GM18867 (cell line): ENCODE results near the gene ST8SIA2.
"Not testable (repeated sequence)": the region's sequence is repeated elsewhere in the genome, so short reads cannot be mapped to it uniquely, and the experiment has no call there.

Experiments
- ATAC-seq: cut with Tn5 transposase; IDR thresholded peaks from one replicate; pipeline ENCODE4 v1.9.1; 2021; ENCODE audit warnings: mild to moderate bottlenecking, moderate library complexity; ENCODE audit not compliant: unreplicated experiment

Gene ST8SIA2

DNA sequence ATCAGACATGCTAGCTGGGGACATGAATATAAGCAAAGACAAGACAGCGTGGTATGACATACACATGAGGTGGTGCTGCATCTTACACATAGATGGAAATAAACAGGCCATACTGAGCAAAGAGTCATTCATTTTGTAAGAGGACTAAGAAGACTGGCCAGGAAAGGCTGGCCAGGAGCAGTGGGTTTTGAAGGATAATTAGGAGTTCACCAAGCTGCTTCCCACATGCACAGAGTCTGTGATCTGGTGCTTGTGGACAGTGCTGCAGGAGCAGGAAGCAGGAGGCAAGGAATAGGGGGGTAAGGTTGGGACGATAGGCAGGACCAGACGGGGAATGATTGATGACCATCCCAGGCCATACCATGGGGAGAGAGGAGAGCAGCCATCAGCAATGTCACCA lies 41.5 kb downstream of the ST8SIA2 start:
- no peak for ATAC-seq

DNA sequence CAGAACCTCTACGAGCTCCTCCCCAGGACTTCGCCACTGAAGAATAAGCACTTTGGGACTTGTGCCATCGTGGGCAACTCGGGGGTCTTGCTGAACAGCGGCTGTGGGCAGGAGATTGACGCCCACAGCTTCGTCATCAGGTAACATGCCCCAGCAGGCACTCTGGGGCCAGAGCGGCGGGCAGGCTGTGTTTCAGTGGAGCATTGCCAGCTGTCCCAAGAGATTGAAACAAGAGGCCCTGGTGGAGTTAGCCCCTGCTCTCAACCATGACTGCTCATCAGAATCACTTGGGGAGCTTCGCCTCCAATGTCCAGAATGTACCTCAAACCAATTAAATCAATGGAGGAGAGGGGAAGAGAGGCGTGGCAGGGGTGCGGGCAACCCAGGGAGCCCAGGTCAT lies 44.8 kb downstream of the ST8SIA2 start:
- ATAC-seq = no peak

DNA sequence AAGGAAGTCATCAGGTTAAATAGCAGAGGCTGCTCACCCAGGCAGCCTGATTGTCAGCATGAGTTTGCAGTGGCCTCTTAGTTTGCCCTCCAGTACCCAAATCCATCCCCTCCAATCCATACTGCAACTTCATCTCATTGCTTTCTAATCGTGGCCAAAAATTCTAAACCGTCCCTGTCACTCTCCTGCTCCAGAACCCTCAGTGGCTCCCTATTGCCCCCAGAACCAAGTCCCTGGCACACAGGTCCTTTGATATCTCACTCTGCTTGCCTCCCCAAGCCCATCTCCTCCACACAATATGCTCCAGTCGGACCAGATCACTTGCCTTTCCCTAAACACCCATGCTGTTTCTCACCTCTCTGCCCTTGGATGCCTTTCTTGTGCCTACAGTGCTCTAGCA lies 49.7 kb downstream of the ST8SIA2 start:
- ATAC-seq = no peak

DNA sequence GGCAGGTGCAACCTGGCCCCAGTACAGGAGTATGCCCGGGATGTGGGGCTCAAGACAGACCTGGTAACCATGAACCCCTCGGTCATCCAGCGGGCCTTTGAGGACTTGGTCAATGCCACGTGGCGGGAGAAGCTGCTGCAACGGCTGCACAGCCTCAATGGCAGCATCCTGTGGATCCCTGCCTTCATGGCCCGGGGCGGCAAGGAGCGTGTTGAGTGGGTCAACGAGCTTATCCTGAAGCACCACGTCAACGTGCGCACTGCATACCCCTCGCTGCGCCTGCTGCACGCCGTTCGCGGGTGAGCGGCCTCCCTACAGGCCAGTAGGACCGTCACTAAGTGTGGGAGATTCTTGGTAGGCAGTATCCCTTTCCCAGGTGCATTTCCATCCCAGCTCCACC lies 51.0 kb downstream of the ST8SIA2 start:
- ATAC-seq = no peak

DNA sequence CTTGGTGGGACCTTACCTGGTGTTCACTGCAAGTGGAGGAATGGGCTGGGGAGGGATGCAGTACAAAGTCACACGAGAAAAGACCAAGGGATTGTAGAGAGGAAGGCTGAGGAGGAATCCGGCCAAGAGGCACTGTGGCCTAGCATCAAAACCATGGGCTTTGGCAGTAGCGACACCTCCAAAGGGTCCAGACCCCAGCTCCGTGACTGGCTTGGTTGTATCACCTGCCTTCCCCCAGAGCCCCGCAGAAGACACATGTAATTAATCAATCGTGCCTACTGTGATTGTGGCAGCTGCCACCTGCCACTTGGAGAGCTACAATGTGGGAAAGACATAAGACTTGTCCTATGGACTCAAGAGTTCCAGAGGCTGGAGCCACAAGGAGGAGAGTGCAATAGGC lies 54.7 kb downstream of the ST8SIA2 start:
- ATAC-seq = no peak

DNA sequence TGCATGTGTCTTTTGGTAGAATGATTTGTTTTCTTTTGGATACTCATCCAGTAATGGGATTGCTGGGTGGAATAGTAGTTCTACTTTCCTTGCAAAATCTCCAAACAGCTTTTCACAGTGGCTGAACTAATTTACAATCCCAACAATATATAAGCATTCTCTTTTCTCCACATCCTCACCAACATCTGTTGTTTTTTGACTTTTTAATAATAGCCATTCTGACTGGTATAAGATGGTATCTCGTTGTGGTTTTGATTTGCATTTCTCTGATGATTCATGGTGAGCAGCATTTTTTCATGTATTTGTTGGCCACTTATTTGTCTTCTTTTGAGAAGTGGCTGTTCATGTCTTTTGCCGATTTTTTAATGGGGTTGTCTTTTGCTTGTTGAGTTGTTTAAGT lies 55.8 kb downstream of the ST8SIA2 start:
- ATAC-seq = no peak

DNA sequence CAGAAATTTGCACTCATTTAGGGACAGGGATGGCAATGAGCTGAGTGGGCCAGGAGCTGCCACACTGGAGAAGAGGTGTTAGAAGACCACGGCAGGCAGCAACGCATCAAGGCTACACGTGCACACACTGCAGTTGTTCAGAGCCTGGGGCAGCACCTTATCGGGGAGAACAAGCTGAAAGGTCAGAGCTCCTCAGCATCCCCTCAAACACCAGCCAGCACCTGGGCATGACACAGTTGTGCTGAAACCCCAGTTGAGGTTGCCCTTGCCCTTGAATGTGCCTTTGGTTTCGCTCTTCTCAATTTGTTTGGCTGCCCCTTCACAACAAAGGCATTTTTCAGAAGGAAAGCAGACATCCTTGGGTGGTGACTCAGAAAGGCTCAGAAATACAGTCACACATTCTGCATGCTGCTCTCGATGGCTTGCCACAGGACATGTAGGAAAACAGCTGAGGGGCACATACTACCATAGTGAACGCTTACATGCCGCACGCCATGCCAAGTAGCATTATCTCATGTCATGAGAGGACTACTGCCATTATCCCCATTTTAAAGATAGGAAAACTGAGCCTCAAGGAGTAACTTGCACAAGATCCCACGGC lies 57.6 kb downstream of the ST8SIA2 start:
- ATAC-seq = no peak

DNA sequence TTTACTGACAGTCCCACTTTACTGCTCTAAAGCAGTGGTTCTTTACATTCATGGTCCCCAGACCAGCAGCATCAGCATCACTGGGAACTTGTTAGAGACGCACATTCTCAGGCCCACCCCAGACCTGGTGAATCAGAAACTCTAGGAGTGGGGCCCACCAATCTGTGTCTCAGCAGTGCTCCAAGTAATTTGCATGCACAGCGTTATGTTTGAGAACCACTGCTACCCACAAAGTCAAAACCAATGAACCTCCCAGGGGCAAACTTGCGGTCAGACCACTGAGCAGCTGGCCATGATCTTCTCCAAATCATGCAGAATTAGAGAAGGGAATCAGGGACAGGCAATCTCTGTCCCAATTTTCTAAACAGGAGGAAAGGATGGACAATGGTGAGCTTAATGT lies 58.5 kb downstream of the ST8SIA2 start:
- no peak for ATAC-seq

DNA sequence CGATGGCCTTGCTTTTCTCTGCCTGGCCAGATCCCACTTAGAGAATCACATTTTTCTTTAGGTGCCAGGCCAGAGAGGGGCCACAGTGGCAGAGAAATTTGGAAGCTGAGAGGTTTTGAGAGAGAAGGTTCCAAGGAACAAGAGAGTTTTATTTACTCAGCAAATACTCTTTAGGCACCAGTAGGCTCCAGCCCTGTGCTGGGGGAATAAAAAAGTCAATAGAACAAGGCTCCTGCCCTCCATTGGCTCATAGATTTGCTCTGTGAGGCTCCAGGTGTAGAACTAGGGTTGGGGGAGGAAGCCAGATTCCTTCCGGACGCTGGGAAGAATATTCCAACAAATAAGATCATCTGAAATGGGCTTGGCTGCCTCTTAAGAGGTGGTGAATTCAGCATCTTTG lies 59.9 kb downstream of the ST8SIA2 start:
- no peak for ATAC-seq

DNA sequence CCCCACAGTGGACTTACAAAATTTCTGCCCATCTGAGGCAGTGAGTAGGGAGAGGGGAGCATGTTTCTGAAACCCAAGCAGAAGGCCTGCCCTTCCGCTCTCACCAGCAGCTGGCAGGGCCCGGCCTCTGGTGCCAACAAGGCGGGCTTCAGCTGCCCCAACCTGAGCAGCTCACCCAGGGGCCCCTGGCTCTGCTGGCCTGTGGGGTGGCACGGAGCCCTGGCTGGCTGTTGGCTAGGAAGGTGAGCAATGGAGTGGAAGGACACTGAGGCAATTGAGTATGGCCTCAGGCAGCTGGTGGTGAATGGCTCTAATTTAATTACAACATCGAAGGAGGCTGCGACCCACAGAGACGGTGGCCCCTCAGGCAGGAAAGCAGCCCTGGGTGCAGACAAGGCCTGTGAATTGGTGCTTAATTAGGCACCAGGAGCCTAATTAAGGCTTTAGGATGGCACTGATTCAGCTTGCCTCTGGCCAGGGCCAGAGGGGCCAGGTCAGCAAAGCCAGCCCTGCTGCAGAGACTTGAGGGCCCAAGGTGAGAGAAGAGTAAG lies 60.9 kb downstream of the ST8SIA2 start:
- ATAC-seq = no peak

DNA sequence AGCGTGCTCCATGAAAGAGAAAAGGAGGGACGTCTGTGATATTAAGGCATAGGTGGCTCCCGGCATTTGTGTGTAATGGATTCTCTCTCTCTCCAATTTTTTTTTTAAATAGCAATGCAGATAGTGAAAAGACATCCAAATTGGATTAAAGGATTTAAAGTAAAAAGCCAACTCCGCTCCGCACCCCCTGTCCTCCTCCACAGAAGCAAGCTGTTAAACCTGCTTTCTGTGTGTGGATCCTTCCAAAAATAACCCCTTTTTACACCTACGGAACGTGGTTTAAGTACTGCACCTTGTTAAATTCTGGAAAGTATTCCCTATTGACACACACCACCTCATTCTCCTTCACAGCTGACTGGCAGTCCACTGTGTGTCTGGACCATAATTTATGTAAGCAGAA lies 61.6 kb downstream of the ST8SIA2 start:
- no peak for ATAC-seq

DNA sequence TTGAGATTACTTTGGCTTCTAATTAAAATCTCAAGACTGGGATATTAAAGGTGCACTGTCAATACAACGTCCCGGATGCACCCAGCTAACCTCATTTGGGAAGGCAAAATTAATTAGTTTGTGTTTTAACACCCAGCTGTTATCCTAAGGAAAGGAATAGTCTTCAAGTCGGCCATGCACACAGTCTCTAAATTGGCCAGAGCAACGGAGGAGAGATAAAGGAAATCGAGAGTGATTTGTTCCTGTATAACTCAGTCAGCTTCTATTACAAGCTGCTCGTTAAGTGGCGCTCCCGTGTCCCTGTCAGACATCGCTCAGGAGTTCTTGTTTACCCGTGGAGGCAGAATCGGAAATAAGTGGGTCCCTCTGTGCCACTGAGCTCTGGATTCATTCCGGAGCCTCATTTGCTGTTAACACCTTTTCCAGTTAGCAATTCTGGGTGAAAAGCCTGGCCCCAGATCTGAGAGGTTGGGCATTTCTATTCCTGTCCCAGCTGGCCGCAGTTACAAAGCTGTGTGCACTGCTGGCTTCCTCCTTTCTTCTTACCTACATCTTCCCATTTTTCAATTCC lies 63.9 kb downstream of the ST8SIA2 start:
- no peak for ATAC-seq

DNA sequence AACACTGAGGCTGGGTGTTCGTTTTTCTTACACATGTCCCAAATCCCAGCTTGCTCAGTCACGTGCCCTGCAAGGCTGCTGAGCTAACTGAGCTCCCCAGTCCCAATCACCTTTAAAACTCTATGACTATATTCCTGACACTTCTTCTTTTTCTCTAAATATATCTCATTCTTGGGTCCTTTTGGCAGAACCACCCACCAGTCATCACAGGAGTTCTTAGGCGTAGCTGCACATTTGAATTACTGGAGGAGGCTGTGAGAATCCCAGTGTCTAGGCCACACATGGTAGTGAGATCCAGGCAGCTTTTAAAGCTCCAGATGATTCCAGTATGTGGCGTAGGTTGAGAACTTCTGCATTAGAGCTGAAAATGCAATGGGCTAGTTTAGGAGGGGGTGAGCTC lies 66.3 kb downstream of the ST8SIA2 start:
- no peak for ATAC-seq

DNA sequence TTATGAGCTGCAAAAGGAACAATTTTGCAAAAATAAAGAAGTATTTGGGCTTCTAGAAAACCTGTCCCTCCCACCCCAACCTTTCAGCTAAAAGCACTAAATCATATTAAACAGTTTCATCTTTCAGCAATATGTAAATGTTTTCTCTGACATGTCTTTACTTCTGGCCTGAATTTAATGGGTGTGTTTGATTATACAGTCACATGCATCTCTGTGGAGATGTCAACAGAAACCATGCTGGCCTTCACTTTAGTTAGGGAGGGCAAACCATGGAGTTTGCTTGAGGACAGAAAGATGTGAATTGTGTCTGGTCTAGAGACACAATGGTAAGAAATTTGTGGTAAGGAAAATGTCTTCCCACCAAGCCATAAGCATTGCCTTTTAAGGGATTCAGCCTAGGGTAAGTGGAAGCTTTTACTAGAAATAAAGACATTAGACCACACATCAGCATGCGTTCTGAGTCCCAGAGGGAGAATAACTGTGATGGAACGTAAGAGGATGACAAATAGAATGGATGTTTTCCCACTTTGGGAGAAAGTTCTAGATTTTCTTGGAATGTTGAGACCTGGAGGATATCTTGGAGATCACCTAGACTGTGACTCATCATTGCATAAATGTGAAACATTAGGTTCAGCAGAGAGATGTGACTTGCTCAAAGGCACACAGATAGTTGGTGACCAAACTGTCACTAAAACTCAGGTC lies 68.9 kb downstream of the ST8SIA2 start:
- no peak for ATAC-seq

DNA sequence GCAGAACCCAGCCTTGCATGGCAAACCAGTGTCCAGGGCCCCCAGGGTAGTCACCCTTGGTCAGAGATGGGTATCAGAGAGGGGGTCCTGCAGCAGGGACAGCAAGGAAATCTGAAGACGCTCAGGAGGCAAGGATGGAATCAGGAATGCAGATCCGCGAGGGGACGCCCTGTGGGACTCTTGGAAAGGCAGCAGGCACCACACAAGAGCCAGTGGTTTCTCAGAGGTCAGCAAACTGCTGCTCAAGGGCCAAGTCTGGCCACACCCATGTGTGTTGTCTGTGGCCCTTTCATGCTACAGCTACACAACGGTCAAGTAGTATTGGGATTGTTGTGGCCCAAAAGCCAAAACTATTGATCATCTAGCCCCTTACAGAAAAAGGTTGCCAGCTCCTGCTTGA lies 69.7 kb downstream of the ST8SIA2 start:
- no peak for ATAC-seq

DNA sequence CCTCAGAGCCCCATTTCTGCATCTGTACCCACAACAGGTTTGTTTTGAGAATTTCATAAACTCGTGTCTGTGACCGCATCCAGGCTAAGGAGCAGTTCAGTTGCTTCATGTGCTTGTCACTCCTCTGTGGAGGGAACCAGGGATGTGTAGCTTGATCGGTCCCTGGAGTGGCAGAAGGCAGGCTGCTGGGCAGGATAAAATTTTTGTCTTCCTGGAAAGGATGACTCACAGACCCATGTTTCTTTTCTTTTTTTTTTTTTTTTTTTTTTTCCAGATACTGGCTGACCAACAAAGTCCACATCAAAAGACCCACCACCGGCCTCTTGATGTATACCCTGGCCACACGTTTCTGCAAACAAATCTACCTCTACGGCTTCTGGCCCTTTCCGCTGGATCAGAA lies 70.1 kb downstream of the ST8SIA2 start:
- no peak for ATAC-seq

DNA sequence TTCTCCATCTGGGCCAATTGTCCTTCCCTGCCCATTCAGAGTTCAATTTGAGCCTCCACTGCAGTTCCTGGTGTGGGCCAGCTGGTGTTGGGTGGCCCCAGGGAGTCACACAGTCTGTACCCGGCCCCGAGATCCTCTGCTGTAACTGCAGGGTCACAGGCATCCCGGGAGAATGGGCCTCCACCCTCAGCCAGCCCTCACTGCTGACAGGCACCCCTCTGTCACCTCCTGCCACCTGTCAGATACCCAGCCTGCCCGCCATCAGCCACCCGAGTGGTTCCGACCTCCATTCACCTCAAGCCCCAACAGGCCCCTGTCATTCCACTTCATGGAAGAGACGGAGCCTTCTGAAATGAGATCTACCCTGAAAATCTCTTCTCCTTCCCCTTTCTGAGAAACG lies 73.2 kb downstream of the ST8SIA2 start:
- no peak for ATAC-seq

DNA sequence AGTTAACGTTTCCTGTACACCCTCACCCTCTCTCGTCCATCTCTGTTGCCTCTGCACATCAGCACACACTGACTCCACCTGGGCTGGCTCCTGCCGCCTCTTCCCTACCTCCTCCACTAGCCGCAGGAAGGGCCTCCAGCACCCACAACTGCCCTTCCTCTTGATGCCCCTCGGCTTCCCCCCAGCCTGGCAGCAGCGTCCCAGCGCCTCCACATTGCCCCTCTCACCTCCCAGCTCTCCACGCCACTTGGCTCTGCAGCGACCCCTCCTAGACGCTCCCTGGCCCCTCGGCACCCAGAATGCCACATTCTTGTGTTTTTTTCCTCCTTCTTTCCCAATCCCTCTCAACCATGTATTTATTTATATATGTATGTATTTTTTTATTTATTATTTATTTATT lies 73.6 kb downstream of the ST8SIA2 start:
- no peak for ATAC-seq

DNA sequence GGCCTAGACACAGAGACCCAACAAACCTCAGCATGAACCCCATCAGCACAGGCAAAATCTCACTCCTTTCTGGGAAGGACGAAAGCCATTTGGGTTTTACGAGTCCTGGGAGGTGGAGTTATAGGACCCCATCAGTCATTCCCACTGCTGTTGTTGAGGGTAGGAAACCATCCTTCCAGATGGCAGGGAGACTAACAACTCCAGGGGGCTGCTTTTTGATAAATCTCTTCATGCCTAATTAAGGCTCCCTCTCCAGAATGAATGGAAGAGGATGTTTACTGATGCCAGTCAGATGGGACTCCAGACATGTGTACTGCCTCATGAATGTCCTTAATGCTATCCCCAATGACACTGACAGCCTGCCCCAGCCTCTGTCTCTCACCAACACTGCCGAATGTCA lies 75.3 kb downstream of the ST8SIA2 start:
- ATAC-seq = no peak

DNA sequence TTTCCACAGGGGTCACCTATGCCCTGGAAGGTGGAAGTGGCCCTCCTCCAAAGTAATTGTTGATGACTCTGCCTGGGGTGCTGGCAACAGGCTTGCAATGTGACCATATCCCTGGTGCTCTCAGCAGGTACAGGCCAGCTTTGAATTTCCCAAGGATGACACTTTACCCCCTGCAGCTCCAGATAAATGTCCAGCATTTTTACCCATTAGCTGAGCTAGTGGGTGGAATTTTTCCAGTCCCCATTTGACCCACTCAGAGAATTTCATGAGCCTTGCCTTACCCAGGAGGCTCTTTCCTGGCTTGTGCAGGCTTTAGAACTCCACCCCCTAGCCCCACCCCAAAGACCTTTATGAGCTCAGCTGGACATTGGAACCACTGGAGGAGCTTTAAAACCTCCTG lies 77.6 kb downstream of the ST8SIA2 start:
- ATAC-seq = no peak

DNA sequence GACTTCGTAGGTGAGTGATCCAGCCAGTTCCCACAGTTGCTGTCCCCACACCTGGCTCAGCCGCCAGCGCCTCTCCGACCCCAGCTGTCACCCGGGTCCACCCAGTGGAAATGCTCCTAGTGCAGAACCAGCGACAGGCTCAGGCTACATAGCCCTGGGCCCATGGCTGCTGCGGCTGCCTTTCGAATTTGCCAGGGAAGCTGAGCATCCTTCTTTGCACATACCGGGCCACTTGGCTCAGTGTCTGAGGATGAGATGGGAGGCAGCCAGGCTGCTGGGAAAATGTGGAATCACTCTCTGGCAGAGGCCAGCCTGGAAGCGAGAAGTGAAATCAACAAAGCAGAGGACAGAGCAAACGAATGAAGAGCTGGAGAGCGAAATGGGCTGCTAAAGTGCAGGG lies 80.1 kb downstream of the ST8SIA2 start:
- no peak for ATAC-seq

DNA sequence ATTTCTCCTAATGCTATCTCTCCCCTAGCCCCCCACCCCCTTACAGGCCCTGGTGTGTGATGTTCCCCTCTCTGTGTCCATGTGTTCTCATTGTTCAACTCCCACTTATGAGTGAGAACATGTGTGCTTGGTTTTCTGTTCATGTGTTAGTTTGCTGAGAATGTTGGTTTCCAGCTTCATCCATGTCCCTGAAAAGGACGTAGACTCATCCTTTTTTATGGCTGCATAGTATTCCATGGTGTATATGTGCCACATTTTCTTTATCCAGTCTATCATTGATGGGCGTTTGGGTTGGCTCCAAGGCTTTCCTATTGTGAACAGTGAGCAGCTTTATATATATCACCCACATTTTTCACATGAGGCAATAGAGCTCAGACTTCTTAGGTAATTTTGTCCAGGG lies 86.0 kb downstream of the ST8SIA2 start:
- ATAC-seq = not testable (repeated sequence)
